ENCODE results near the gene MTHFD1.

DNA sequence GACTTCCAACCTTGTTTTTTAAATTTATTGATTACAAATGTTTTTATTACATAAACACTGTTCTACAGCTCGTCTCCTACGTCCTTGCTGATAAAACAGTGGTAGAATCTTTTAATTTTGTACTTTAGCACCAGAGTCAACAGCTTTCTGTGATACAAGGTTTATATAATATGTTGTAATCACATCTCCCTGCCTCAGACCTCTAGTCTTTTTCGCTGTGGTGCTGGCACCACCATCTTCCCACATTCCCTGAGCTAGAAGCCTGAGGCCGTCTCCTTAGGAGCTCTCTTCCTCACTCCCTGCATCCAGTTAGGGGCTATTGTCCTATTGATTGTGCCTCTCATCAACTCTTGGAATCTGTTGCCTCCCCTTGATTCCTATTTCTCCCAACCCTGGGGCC is 17.1 kb downstream of the MTHFD1 start:
- TF ChIP-seq GATA3 (IDR thresholded peaks at IDR 0.05; ENCODE audit: low read depth, low read length) (no peak), GATA2 (IDR thresholded peaks at IDR 0.05; ENCODE audit: low read depth, low read length) (no peak)
